ENCODE results near the gene NKPD1.
A peak's percentile ranks its signal among the peaks of the same experiment; 100 is the strongest.

NKPD1 gene

DNA sequence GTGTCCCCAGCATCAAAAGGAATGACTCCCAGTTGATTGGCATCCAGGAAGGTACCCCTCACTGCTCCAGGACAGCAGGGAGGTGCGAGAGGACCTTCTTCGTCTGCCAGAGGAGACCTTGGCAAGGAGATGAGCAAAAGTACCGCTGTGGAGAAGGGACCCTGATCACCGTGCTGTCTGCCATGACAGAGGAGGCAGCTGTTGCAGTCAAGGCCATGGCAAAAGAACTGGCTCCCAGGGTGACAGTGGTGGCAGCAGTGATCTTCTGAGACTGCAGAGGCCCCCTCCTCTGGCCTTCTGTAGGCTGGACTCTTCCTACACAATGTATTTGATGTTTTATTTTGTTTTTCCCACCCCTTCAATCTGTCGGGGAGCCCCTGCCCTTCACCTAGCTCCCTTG lies 32.0 kb downstream of the NKPD1 start:
- Histone ChIP-seq H3K36me3 (no peaks in the 10 kb centered on the region), H3K9me3 (no peaks in the 10 kb centered on the region), H3K27me3 (no peaks in the 10 kb centered on the region), H3K4me1 (peaks cover 13% of the 10 kb centered on the region), H3K4me3 (ENCODE audit: low read depth, low read length) (no peak overlapping the region)
- TF ChIP-seq CTCF (IDR thresholded peaks at IDR 0.05; ENCODE audit: low read depth, low read length), result no peak
- DNase-seq, result no peak

GRCh38 chr19:45128146-45128545 lies 32.6 kb downstream of the NKPD1 start:
- Histone ChIP-seq H3K4me1 (peaks cover 16% of the 10 kb centered on the region), H3K4me3 (ENCODE audit: low read depth, low read length) (no peak overlapping the region), H3K9me3 (no peaks in the 10 kb centered on the region), H3K36me3 (no peaks in the 10 kb centered on the region), H3K27me3 (no peaks in the 10 kb centered on the region)
- no peak for TF ChIP-seq CTCF (IDR thresholded peaks at IDR 0.05; ENCODE audit: low read depth, low read length)
- no peak for DNase-seq

DNA sequence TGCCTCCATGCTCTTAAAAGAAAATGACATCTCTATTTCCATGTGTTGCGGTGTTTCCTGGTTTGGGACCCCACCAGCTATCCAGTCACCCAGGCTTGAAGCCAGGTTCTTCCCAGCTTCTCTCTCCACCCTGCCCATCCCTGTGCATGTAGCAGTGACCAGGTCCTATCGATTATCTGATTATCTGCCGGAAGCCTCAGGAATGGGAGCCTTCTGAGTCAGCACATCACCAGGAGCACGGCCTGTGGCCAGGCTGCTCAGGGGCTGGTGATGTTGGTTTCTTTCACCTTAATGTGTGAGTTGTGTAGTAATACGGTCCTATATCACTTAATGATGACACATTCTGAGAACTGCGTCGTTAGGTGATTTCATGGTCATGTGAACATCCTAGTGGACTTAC lies 34.1 kb downstream of the NKPD1 start:
- no peak for TF ChIP-seq CTCF (IDR thresholded peaks at IDR 0.05; ENCODE audit: low read depth, low read length)
- Histone ChIP-seq H3K4me1 (peaks cover 17% of the 10 kb centered on the region), H3K4me3 (ENCODE audit: low read depth, low read length) (no peak overlapping the region), H3K9me3 (no peaks in the 10 kb centered on the region), H3K36me3 (no peaks in the 10 kb centered on the region), H3K27me3 (no peaks in the 10 kb centered on the region)
- DNase-seq, result no peak

GRCh38 chr19:45125975-45126493 lies 34.7 kb downstream of the NKPD1 start:
- H3K9me3 ChIP-seq, result no peaks in the 10 kb centered on the region
- peaks cover 17% of the 10 kb centered on the region for H3K4me1 ChIP-seq
- no peaks in the 10 kb centered on the region for H3K27me3 ChIP-seq
- TF ChIP-seq CTCF (IDR thresholded peaks at IDR 0.05; ENCODE audit: low read depth, low read length), result peak; percentile 87
- H3K4me3 ChIP-seq (ENCODE audit: low read depth, low read length), result no peak overlapping the region
- no peaks in the 10 kb centered on the region for H3K36me3 ChIP-seq
- peak; percentile 82 for DNase-seq

DNA sequence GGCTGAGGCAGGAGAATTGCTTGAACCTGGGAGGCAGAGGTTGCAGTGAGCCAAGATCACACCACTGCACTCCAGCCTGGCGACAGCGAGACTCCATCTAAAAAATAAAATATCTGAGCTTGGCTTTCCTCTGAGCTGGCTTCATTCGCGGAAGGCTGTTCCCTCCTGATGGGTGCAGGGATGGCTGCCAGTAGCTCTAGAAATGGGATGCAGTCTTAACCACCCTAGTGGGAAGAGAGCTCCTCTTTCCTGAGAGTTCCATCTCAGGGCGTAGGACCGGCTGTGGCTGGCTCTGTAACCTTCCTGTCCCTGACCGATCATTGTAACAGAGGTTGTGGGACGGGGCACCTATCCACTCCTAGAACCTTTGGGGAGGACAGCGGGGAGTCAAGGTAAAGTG lies 35.4 kb downstream of the NKPD1 start:
- DNase-seq, result no peak

DNA sequence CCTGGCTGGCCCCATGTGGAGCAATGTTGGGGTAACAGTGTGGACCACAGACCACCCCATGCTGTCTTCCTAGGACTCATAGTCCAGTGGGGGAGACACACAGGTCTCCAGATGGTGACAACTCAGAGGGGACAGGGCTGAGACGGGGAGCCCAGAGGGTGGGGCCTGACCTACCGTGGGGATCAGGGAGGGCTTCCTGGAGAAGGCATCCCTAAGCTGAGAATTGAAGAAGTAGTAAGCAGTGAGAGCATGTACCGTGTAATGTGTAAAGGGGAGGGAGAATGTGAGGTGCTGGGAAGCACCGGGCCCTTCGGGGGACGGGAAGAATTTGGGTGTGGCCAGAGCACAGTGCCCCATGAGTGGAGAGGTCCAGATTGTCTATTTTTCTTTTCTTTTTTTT lies 36.8 kb downstream of the NKPD1 start:
- no peak for TF ChIP-seq CTCF (IDR thresholded peaks at IDR 0.05; ENCODE audit: low read depth, low read length)
- H3K36me3 ChIP-seq, result no peaks in the 10 kb centered on the region
- H3K27me3 ChIP-seq, result no peaks in the 10 kb centered on the region
- peaks cover 17% of the 10 kb centered on the region for H3K4me1 ChIP-seq
- no peak overlapping the region for H3K4me3 ChIP-seq (ENCODE audit: low read depth, low read length)
- DNase-seq, result no peak
- H3K9me3 ChIP-seq, result no peaks in the 10 kb centered on the region

More for the DNA sequence above, 35.4 kb downstream of the NKPD1 start:
- Histone ChIP-seq H3K4me3 (ENCODE audit: low read depth, low read length) (no peak overlapping the region), H3K4me1 (peaks cover 17% of the 10 kb centered on the region), H3K36me3 (no peaks in the 10 kb centered on the region), H3K9me3 (no peaks in the 10 kb centered on the region), H3K27me3 (no peaks in the 10 kb centered on the region)
- no peak for TF ChIP-seq CTCF (IDR thresholded peaks at IDR 0.05; ENCODE audit: low read depth, low read length)

All from BE2C (cell line).